Measurements from ENCODE around the gene CCDC106. TPM values are rescaled to one million over a fixed set of nuclear protein-coding genes. Genes with fewer than 3 reads are reported as not detected.

CCDC106 gene
- total and polyA plus RNA-seq, 7 experiments from 2014 or later = 2.1 to 9.6 (median 3.7) TPM

GRCh38 chr19:55699221-55699620 is 51.2 kb downstream of the CCDC106 start:
- H3K27me3 Mint-ChIP-seq = no peaks in the 10 kb centered on the region
- H3K36me3 Mint-ChIP-seq = peaks cover 0 to 13% (median 5%) of the 10 kb centered on the region in 5 donors
- DNase-seq (no peak), ATAC-seq (no peak)
- intact Hi-C loops (cut with micrococcal nuclease) = no loop called here
- H3K4me3 ChIP-seq (ENCODE audit: low read length) = no peak overlapping the region
- no peak overlapping the region for H3K4me3 Mint-ChIP-seq
- no peaks in the 10 kb centered on the region for H3K27me3 ChIP-seq (ENCODE audit: control insufficient read depth in 2 of 2, insufficient read depth in 2 of 2, low read length in 2 of 2)
- no peak overlapping the region for H3K27ac Mint-ChIP-seq
- H3K9me3 Mint-ChIP-seq = peaks cover 0 to 1% (median 0%) of the 10 kb centered on the region in 11 donors
- ChIA-PET CTCF (no interaction called here), POLR2A (no interaction called here)
- peaks cover 0 to 42% (median 0%) of the 10 kb centered on the region in 3 experiments for H3K36me3 ChIP-seq (ENCODE audit: control insufficient read depth in 2 of 3, insufficient read depth in 3 of 3, low read length in 3 of 3)
- H3K4me1 Mint-ChIP-seq = peaks cover 0 to 9% (median 4%) of the 10 kb centered on the region in 7 donors
- no peaks in the 10 kb centered on the region for H3K9me3 ChIP-seq (ENCODE audit: control insufficient read depth in 2 of 3, low read length in 3 of 3)
- no peak overlapping the region for H3K27ac ChIP-seq (ENCODE audit: low read depth, low read length)
- H3K4me1 ChIP-seq (ENCODE audit: control insufficient read depth in 2 of 2, insufficient read depth in 2 of 2, low read length in 2 of 2) = no peaks in the 10 kb centered on the region

GRCh38 chr19:55700813-55701212 is 52.8 kb downstream of the CCDC106 start:
- ChIA-PET POLR2A (interaction anchor here (0.6 kb wide), 1 partner anchor 23 kb away, joined by 3 read pairs; no protein-coding TSS in a partner anchor), CTCF (no interaction called here)
- no peak overlapping the region for H3K27ac Mint-ChIP-seq

GRCh38 chr19:55702131-55702627 is 54.2 kb downstream of the CCDC106 start:
- POLR2A ChIA-PET = no interaction called here
- no peaks in the 10 kb centered on the region for H3K9me3 ChIP-seq (ENCODE audit: control insufficient read depth in 2 of 3, low read length in 3 of 3)
- CTCF ChIA-PET = no interaction called here
- no peaks in the 10 kb centered on the region for H3K4me1 ChIP-seq (ENCODE audit: control insufficient read depth in 2 of 2, insufficient read depth in 2 of 2, low read length in 2 of 2)
- Mint-ChIP-seq H3K4me1 (peaks cover 0 to 10% (median 4%) of the 10 kb centered on the region in 7 donors), H3K27ac (peak overlapping the region in 1 of 9 donors; percentile 30), H3K9me3 (peaks cover 0 to 2% (median 0%) of the 10 kb centered on the region in 11 donors), H3K36me3 (peaks cover 0 to 22% (median 13%) of the 10 kb centered on the region in 5 donors), H3K27me3 (no peaks in the 10 kb centered on the region), H3K4me3 (peak overlapping the region in 1 of 10 donors; percentile 4)
- no peak overlapping the region for H3K27ac ChIP-seq (ENCODE audit: low read depth, low read length)
- H3K27me3 ChIP-seq (ENCODE audit: control insufficient read depth in 2 of 2, insufficient read depth in 2 of 2, low read length in 2 of 2) = no peaks in the 10 kb centered on the region
- no peak overlapping the region for H3K4me3 ChIP-seq (ENCODE audit: low read length)
- DNase-seq = peak in 1 of 9 donors; percentile 6
- peaks cover 0 to 13% (median 0%) of the 10 kb centered on the region in 3 experiments for H3K36me3 ChIP-seq (ENCODE audit: control insufficient read depth in 2 of 3, insufficient read depth in 3 of 3, low read length in 3 of 3)
- ATAC-seq = no peak
- intact Hi-C loops (cut with micrococcal nuclease) = no loop called here

More at GRCh38 chr19:55700813-55701212, 52.8 kb downstream of the CCDC106 start:
- Histone ChIP-seq H3K4me3 (ENCODE audit: low read length) (no peak overlapping the region), H3K27me3 (ENCODE audit: control insufficient read depth in 2 of 2, insufficient read depth in 2 of 2, low read length in 2 of 2) (no peaks in the 10 kb centered on the region), H3K9me3 (ENCODE audit: control insufficient read depth in 2 of 3, low read length in 3 of 3) (no peaks in the 10 kb centered on the region), H3K4me1 (ENCODE audit: control insufficient read depth in 2 of 2, insufficient read depth in 2 of 2, low read length in 2 of 2) (no peaks in the 10 kb centered on the region), H3K36me3 (ENCODE audit: control insufficient read depth in 2 of 3, insufficient read depth in 3 of 3, low read length in 3 of 3) (peaks cover 0 to 27% (median 0%) of the 10 kb centered on the region in 3 experiments), H3K27ac (ENCODE audit: low read depth, low read length) (no peak overlapping the region)
- Mint-ChIP-seq H3K9me3 (peaks cover 0 to 2% (median 0%) of the 10 kb centered on the region in 11 donors), H3K4me3 (no peak overlapping the region), H3K27me3 (no peaks in the 10 kb centered on the region), H3K36me3 (peaks cover 0 to 22% (median 13%) of the 10 kb centered on the region in 5 donors), H3K4me1 (peaks cover 0 to 13% (median 4%) of the 10 kb centered on the region in 7 donors)
- intact Hi-C loops (cut with micrococcal nuclease) = no loop called here
- ATAC-seq (no peak), DNase-seq (no peak)

Other genes with a start within 250 kb of the CCDC106 start
- 100 to 1,000 TPM in 1 of 5 experiments, 10 to 100 TPM in 4; 15.3 to 141 (median 44.1) TPM for gene UBE2S, start 240.4 kb upstream of the CCDC106 start, total RNA-seq
- gene UBE2S, start 240.4 kb upstream of the CCDC106 start, polyA plus RNA-seq = 10 to 100 TPM; 15.8 to 20.4 TPM
- not detected for gene SHISA7, start 204.9 kb upstream of the CCDC106 start, total RNA-seq
- gene SHISA7, start 204.9 kb upstream of the CCDC106 start, polyA plus RNA-seq = not detected
- gene ISOC2, start 186.6 kb upstream of the CCDC106 start, total RNA-seq = 10 to 100 TPM in 3 of 5 experiments, 1 to 10 TPM in 2; 5.1 to 20.1 (median 11.3) TPM
- 10 to 100 TPM; 25.9 to 31.2 TPM for gene ISOC2, start 186.6 kb upstream of the CCDC106 start, polyA plus RNA-seq
- gene C19orf85, start 183.5 kb upstream of the CCDC106 start, total RNA-seq = not detected
- gene C19orf85, start 183.5 kb upstream of the CCDC106 start, polyA plus RNA-seq = not detected
- gene ZNF628, start 171.6 kb upstream of the CCDC106 start, total RNA-seq = 10 to 100 TPM in 2 of 5 experiments, 1 to 10 TPM in 3; 6.6 to 27.2 (median 9.0) TPM
- 1 to 10 TPM in 1 of 2 donors, under 1 TPM in 1; 0.07 to 1.6 TPM for gene ZNF628, start 171.6 kb upstream of the CCDC106 start, polyA plus RNA-seq
- gene NAT14, start 163.0 kb upstream of the CCDC106 start, total RNA-seq = 10 to 100 TPM in 1 of 5 experiments, 1 to 10 TPM in 4; 2.7 to 12.8 (median 7.5) TPM
- gene NAT14, start 163.0 kb upstream of the CCDC106 start, polyA plus RNA-seq = 1 to 10 TPM; 1.7 to 3.3 TPM
- gene SSC5D, start 159.8 kb upstream of the CCDC106 start, total RNA-seq = under 1 TPM; 0.21 to 0.48 (median 0.35) TPM
- gene SSC5D, start 159.8 kb upstream of the CCDC106 start, polyA plus RNA-seq = not detected
- not detected for gene SBK2, start 111.1 kb upstream of the CCDC106 start, total RNA-seq
- not detected for gene SBK2, start 111.1 kb upstream of the CCDC106 start, polyA plus RNA-seq
- gene SBK3, start 102.7 kb upstream of the CCDC106 start, total RNA-seq = not detected
- not detected for gene SBK3, start 102.7 kb upstream of the CCDC106 start, polyA plus RNA-seq
- gene ZNF579, start 67.4 kb upstream of the CCDC106 start, total RNA-seq = 10 to 100 TPM in 1 of 5 experiments, 1 to 10 TPM in 4; 6.1 to 11.0 (median 7.8) TPM
- 1 to 10 TPM in 1 of 2 donors, under 1 TPM in 1; 0.50 to 2.2 TPM for gene ZNF579, start 67.4 kb upstream of the CCDC106 start, polyA plus RNA-seq
- gene FIZ1, start 48.7 kb upstream of the CCDC106 start, total RNA-seq = 10 to 100 TPM in 4 of 5 experiments, 1 to 10 TPM in 1; 9.4 to 32.0 (median 16.1) TPM
- 1 to 10 TPM; 3.3 to 6.5 TPM for gene FIZ1, start 48.7 kb upstream of the CCDC106 start, polyA plus RNA-seq
- 10 to 100 TPM; 13.3 to 32.1 (median 24.7) TPM for gene ZNF524, start 47.9 kb upstream of the CCDC106 start, total RNA-seq
- gene ZNF524, start 47.9 kb upstream of the CCDC106 start, polyA plus RNA-seq = 10 to 100 TPM; 41.2 to 50.5 TPM
- 10 to 100 TPM; 13.8 to 22.7 (median 15.3) TPM for gene ZNF865, start 42.6 kb upstream of the CCDC106 start, total RNA-seq
- under 1 TPM; 0.06 to 0.24 TPM for gene ZNF865, start 42.6 kb upstream of the CCDC106 start, polyA plus RNA-seq
- 10 to 100 TPM in 2 of 5 experiments, 1 to 10 TPM in 3; 5.1 to 17.1 (median 9.0) TPM for gene ZNF784, start 23.6 kb upstream of the CCDC106 start, total RNA-seq
- 1 to 10 TPM in 1 of 2 donors, under 1 TPM in 1; 0.65 to 2.0 TPM for gene ZNF784, start 23.6 kb upstream of the CCDC106 start, polyA plus RNA-seq
- 100 to 1,000 TPM in 2 of 5 experiments, 10 to 100 TPM in 3; 45.2 to 109 (median 65.3) TPM for gene ZNF580, start 7.2 kb upstream of the CCDC106 start, total RNA-seq
- gene ZNF580, start 7.2 kb upstream of the CCDC106 start, polyA plus RNA-seq = 10 to 100 TPM; 14.6 to 20.4 TPM
- gene ZNF581, start 4.6 kb upstream of the CCDC106 start, total RNA-seq = 10 to 100 TPM; 27.0 to 35.8 (median 32.1) TPM
- gene ZNF581, start 4.6 kb upstream of the CCDC106 start, polyA plus RNA-seq = 10 to 100 TPM; 36.7 to 39.5 TPM
- 100 to 1,000 TPM; 253 to 284 (median 266) TPM for gene U2AF2, start 6.8 kb downstream of the CCDC106 start, total RNA-seq
- 1 to 10 TPM; 5.7 to 9.8 TPM for gene U2AF2, start 6.8 kb downstream of the CCDC106 start, polyA plus RNA-seq
- gene EPN1, start 27.0 kb downstream of the CCDC106 start, total RNA-seq = 10 to 100 TPM; 45.2 to 67.1 (median 52.2) TPM
- gene EPN1, start 27.0 kb downstream of the CCDC106 start, polyA plus RNA-seq = 10 to 100 TPM in 1 of 2 donors, 1 to 10 TPM in 1; 9.2 to 20.4 TPM
- not detected for gene NLRP9, start 90.2 kb downstream of the CCDC106 start, total RNA-seq
- gene NLRP9, start 90.2 kb downstream of the CCDC106 start, polyA plus RNA-seq = not detected
- gene RFPL4A, start 110.9 kb downstream of the CCDC106 start, total RNA-seq = not detected
- gene RFPL4A, start 110.9 kb downstream of the CCDC106 start, polyA plus RNA-seq = not detected
- gene RFPL4AL1, start 120.9 kb downstream of the CCDC106 start, total RNA-seq = not detected
- gene RFPL4AL1, start 120.9 kb downstream of the CCDC106 start, polyA plus RNA-seq = not detected
- not detected for gene NLRP11, start 183.8 kb downstream of the CCDC106 start, total RNA-seq
- not detected for gene NLRP11, start 183.8 kb downstream of the CCDC106 start, polyA plus RNA-seq
- not detected for gene NLRP4, start 188.3 kb downstream of the CCDC106 start, total RNA-seq
- not detected for gene NLRP4, start 188.3 kb downstream of the CCDC106 start, polyA plus RNA-seq

Measured in naive thymus-derived CD4-positive, alpha-beta T cell (primary cell).